Measurements from ENCODE around the gene SCO1. TPM values are rescaled to one million over a fixed set of nuclear protein-coding genes. Genes with fewer than 3 reads are reported as not detected.

Gene SCO1
- total RNA-seq, 1 donor from 2014 or later: 27.4 TPM

- H3K4me3 Mint-ChIP-seq (ENCODE audit: unreplicated experiment): no peak overlapping the region
- DNase-seq (ENCODE audit: extremely low spot score, unreplicated experiment): no peak
- H3K27ac Mint-ChIP-seq (ENCODE audit: unreplicated experiment): no peak overlapping the region
- no peaks in the 10 kb centered on the region for H3K27me3 Mint-ChIP-seq (ENCODE audit: unreplicated experiment)
- no peaks in the 10 kb centered on the region for H3K36me3 Mint-ChIP-seq (ENCODE audit: unreplicated experiment)
- H3K4me1 Mint-ChIP-seq (ENCODE audit: unreplicated experiment): peaks cover 20% of the 10 kb centered on the region
- no peaks in the 10 kb centered on the region for H3K9me3 Mint-ChIP-seq (ENCODE audit: unreplicated experiment)
- no peak for TF ChIP-seq CTCF (IDR thresholded peaks at IDR 0.05)
Measured at GRCh38 chr17:10666906-10667305, 30.4 kb downstream of the SCO1 start.

DNA sequence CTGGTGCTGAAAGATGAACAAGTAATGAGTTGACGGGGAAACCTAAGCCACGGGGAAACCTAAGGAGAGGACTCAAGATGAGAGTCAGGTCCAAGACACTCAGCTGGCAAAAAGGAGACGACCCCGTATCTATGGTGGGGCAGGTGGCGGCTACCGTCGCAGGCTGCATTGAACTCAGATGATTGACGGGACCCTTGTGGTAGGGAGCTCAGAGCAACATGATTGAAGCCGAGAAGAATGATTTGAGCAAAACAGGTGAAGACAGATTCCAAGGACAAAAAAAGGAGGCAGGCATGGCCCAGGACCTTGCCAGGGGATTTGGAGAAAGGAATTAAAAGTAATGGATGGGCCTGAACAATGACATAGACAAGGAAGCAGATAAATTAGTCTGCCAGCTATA is 32.8 kb downstream of the SCO1 start:
- no peak overlapping the region for H3K4me3 Mint-ChIP-seq (ENCODE audit: unreplicated experiment)
- H3K27ac Mint-ChIP-seq (ENCODE audit: unreplicated experiment): no peak overlapping the region
- H3K9me3 Mint-ChIP-seq (ENCODE audit: unreplicated experiment): no peaks in the 10 kb centered on the region
- TF ChIP-seq CTCF (IDR thresholded peaks at IDR 0.05): no peak
- no peaks in the 10 kb centered on the region for H3K36me3 Mint-ChIP-seq (ENCODE audit: unreplicated experiment)
- peaks cover 16% of the 10 kb centered on the region for H3K4me1 Mint-ChIP-seq (ENCODE audit: unreplicated experiment)
- no peaks in the 10 kb centered on the region for H3K27me3 Mint-ChIP-seq (ENCODE audit: unreplicated experiment)
- DNase-seq (ENCODE audit: extremely low spot score, unreplicated experiment): peak; percentile 62

DNA sequence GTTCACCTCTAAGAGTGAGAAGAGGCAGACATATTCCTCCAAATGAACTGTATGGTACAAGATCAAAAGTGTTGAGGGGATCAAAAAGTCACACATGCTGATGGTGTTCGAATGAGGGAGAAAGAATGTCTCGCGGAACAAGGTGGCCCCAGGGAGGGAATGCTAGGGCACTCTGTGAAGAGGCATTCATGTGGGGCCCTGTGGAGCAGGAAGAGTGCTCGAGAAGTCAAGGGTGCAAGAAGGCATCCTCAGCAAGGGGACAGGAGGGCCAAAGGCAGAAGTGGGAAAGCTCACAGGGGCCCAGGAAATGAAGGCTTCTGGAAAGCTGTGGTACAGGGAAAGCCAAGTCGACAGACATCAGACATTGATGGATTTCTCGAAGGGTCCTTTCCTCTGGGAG is 34.1 kb downstream of the SCO1 start:
- H3K36me3 Mint-ChIP-seq (ENCODE audit: unreplicated experiment): no peaks in the 10 kb centered on the region
- no peaks in the 10 kb centered on the region for H3K9me3 Mint-ChIP-seq (ENCODE audit: unreplicated experiment)
- no peak for TF ChIP-seq CTCF (IDR thresholded peaks at IDR 0.05)
- no peaks in the 10 kb centered on the region for H3K27me3 Mint-ChIP-seq (ENCODE audit: unreplicated experiment)
- H3K4me1 Mint-ChIP-seq (ENCODE audit: unreplicated experiment): peaks cover 7% of the 10 kb centered on the region
- H3K4me3 Mint-ChIP-seq (ENCODE audit: unreplicated experiment): no peak overlapping the region
- no peak overlapping the region for H3K27ac Mint-ChIP-seq (ENCODE audit: unreplicated experiment)
- no peak for DNase-seq (ENCODE audit: extremely low spot score, unreplicated experiment)

DNA sequence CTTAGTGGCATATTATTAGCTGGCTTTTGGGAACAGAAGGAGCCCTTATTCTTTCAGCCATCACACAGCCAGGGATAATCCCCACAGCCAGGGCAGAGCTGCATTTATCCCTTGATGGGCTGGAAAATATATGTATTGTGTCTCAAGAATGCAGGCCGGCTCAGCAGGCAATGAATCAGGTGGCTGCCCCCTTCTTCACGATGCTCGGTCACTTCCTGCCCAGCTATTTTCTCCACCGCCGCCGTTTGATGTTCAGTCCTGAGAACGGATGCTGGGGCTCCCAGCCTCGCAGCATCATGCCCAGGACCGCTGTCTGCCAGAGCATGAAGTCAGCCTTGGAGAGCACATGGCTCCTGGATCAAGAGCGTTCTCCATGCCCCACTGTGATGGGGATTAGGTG is 35.9 kb downstream of the SCO1 start:
- no peaks in the 10 kb centered on the region for H3K4me1 Mint-ChIP-seq (ENCODE audit: unreplicated experiment)
- DNase-seq (ENCODE audit: extremely low spot score, unreplicated experiment): no peak
- H3K36me3 Mint-ChIP-seq (ENCODE audit: unreplicated experiment): no peaks in the 10 kb centered on the region
- H3K4me3 Mint-ChIP-seq (ENCODE audit: unreplicated experiment): no peak overlapping the region
- H3K9me3 Mint-ChIP-seq (ENCODE audit: unreplicated experiment): no peaks in the 10 kb centered on the region
- H3K27ac Mint-ChIP-seq (ENCODE audit: unreplicated experiment): no peak overlapping the region
- H3K27me3 Mint-ChIP-seq (ENCODE audit: unreplicated experiment): no peaks in the 10 kb centered on the region
- no peak for TF ChIP-seq CTCF (IDR thresholded peaks at IDR 0.05)

GRCh38 chr17:10657879-10658278 is 39.5 kb downstream of the SCO1 start:
- DNase-seq (ENCODE audit: extremely low spot score, unreplicated experiment): no peak

More at GRCh38 chr17:10657879-10658278, 39.5 kb downstream of the SCO1 start:
- Mint-ChIP-seq H3K36me3 (ENCODE audit: unreplicated experiment) (no peaks in the 10 kb centered on the region), H3K4me1 (ENCODE audit: unreplicated experiment) (no peaks in the 10 kb centered on the region), H3K27ac (ENCODE audit: unreplicated experiment) (no peak overlapping the region), H3K27me3 (ENCODE audit: unreplicated experiment) (no peaks in the 10 kb centered on the region), H3K9me3 (ENCODE audit: unreplicated experiment) (no peaks in the 10 kb centered on the region), H3K4me3 (ENCODE audit: unreplicated experiment) (no peak overlapping the region)
- TF ChIP-seq CTCF (IDR thresholded peaks at IDR 0.05): no peak
